HG02884 (cell line): Measurements from ENCODE around the gene C5orf58.
A peak's percentile ranks its signal among the peaks of the same experiment; 100 is the strongest.
"Not testable (repeated sequence)": the region's sequence is repeated elsewhere in the genome, so short reads cannot be mapped to it uniquely, and the experiment has no call there.

Source experiments
- ATAC-seq: cut with Tn5 transposase; IDR thresholded peaks from one replicate; pipeline ENCODE4 v1.9.1; 2021; ENCODE audit warnings: mild to moderate bottlenecking, moderate library complexity; ENCODE audit not compliant: unreplicated experiment

Gene C5orf58

GRCh38 chr5:170223360-170223759, 9.4 kb upstream of the C5orf58 start:
- ATAC-seq, result no peak

- no peak for ATAC-seq
Observed at GRCh38 chr5:170223906-170224305, 8.9 kb upstream of the C5orf58 start.

GRCh38 chr5:170225326-170226128, 7.3 kb upstream of the C5orf58 start:
- no peak for ATAC-seq

- no peak for ATAC-seq
Observed at GRCh38 chr5:170226129-170226615, 6.6 kb upstream of the C5orf58 start.

GRCh38 chr5:170226661-170227060, 6.1 kb upstream of the C5orf58 start:
- ATAC-seq, result no peak

- no peak for ATAC-seq
Observed at GRCh38 chr5:170228762-170229435, 3.9 kb upstream of the C5orf58 start.

- no peak for ATAC-seq
Observed at GRCh38 chr5:170233358-170233892, 640 bp downstream of the C5orf58 start.

- peak; percentile 65 for ATAC-seq
Observed at GRCh38 chr5:170235876-170236864, 3.4 kb downstream of the C5orf58 start.

GRCh38 chr5:170238456-170239196, 5.8 kb downstream of the C5orf58 start:
- ATAC-seq, result no peak

GRCh38 chr5:170245436-170245835, 12.7 kb downstream of the C5orf58 start:
- ATAC-seq, result not testable (repeated sequence)

GRCh38 chr5:170246126-170246870, 13.5 kb downstream of the C5orf58 start:
- ATAC-seq, result no peak

- no peak for ATAC-seq
Observed at GRCh38 chr5:170247363-170247762, 14.6 kb downstream of the C5orf58 start.

- no peak for ATAC-seq
Observed at GRCh38 chr5:170248172-170248930, 15.6 kb downstream of the C5orf58 start.

GRCh38 chr5:170248931-170249227, 16.1 kb downstream of the C5orf58 start:
- ATAC-seq, result not testable (repeated sequence)

GRCh38 chr5:170249355-170249754, 16.6 kb downstream of the C5orf58 start:
- ATAC-seq, result no peak

GRCh38 chr5:170250810-170251317, 18.1 kb downstream of the C5orf58 start:
- no peak for ATAC-seq

GRCh38 chr5:170251462-170251861, 18.7 kb downstream of the C5orf58 start:
- ATAC-seq, result no peak

GRCh38 chr5:170252109-170252508, 19.3 kb downstream of the C5orf58 start:
- ATAC-seq, result no peak
